H1 (cell line): ENCODE results near the gene USE1. TPM values are rescaled to one million over a fixed set of nuclear protein-coding genes. Genes with fewer than 3 reads are reported as not detected.

Experiments
- ASH2L ChIP-seq: fragments of 200-600, 300-600 bp; sonication (generic); IDR thresholded peaks from one replicate; pipeline ENCODE4 v1.7.1; 2017; ENCODE audit warnings: low read length
- HDAC2 ChIP-seq, 2 experiments: fragments of 300-600 bp in 1 of 2; sonication (generic) in 1 of 2; IDR thresholded peaks; 2 replicates each; pipeline ENCODE4 v1.6.1; 2011 to 2012; ENCODE audit warnings: low read depth in 2 of 2, low read length in 2 of 2, mild to moderate bottlenecking in 2 of 2, moderate library complexity in 2 of 2, borderline replicate concordance in 1 of 2, inconsistent platforms in 1 of 2
- TAF7 ChIP-seq: optimal IDR thresholded peaks from 2 replicates; pipeline ENCODE3; 2011; ENCODE audit warnings: low read depth, mild to moderate bottlenecking, inconsistent platforms, low read length, moderate library complexity, borderline replicate concordance
- polyA plus RNA-seq, 7 experiments: library from polyadenylated mRNA; depleted of rRNA in 3 of 7; stranded (reverse) in 5 of 7; unstranded in 2 of 7; fragments of >200 nt in 5 of 7; fragments of 200-250 nt in 2 of 7; gene quantifications; 1 replicate in 5 of 7; 2 replicates in 1 of 7; 4 replicates in 1 of 7; pipeline versions ENCODE4 v1.2.1 to v1.2.3, GENCODE V29; 2011 to 2013; ENCODE audit warnings: missing spikeins in 2 of 7, mixed read lengths in 2 of 7
- total RNA-seq: library from RNA; stranded (reverse); fragmentation: NEBNext Ultra II Directional; extraction: Animal tissue kit (Norgen Biotek cat#: 25700); gene quantifications from 2 replicates; pipeline ENCODE4 v1.2.1, GENCODE V29; 2021

Gene USE1
- total and polyA plus RNA-seq, 2 of the 8 experiments (the other 6 are each of a cell fraction or from before 2014, with no cell fraction given), result 8.7 to 13.9 TPM

GRCh38 chr19:17266975-17267788 is 52.0 kb downstream of the USE1 start, which contains the start of gene BABAM1 (continued):
- peak; percentile 86 for TF ChIP-seq TAF7
- peak; percentile 42 for TF ChIP-seq ASH2L
- peak in 1 of 2 experiments; percentile 93; a peak in 1 of 4 replicates for TF ChIP-seq HDAC2 (IDR thresholded peaks at IDR 0.05; ENCODE audit: borderline replicate concordance in 1 of 2, low read depth in 2 of 2, low read length in 2 of 2)
